Parathyroid adenoma (tissue), 2 donors: ENCODE measurements around the gene NAV2.

ENCODE experiments used
- H2AFZ ChIP-seq: fragments of 300-600 bp; sonication (generic); one replicate; pipeline ENCODE4 v1.7.0; 2017; ENCODE audit warnings: antibody characterized with exemption, mild to moderate bottlenecking
- H3K27ac ChIP-seq: fragments of 300-600 bp; sonication (generic); one replicate; pipeline ENCODE4 v1.7.0; 2017
- H3K27me3 ChIP-seq: fragments of 300-600 bp; sonication (generic); one replicate; pipeline ENCODE4 v1.7.0; 2017; ENCODE audit warnings: low read length; ENCODE audit not compliant: control insufficient read depth, insufficient read depth
- H3K36me3 ChIP-seq: fragments of 300-600 bp; sonication (generic); one replicate; pipeline ENCODE4 v1.7.0; 2017; ENCODE audit warnings: low read length; ENCODE audit not compliant: control insufficient read depth, insufficient read depth
- H3K4me1 ChIP-seq: fragments of 300-600 bp; sonication (generic); one replicate; pipeline ENCODE4 v1.7.0; 2017; ENCODE audit warnings: control low read depth
- H3K4me2 ChIP-seq: fragments of 300-600 bp; sonication (generic); one replicate; pipeline ENCODE4 v1.7.0; 2017; ENCODE audit warnings: low read length
- H3K4me3 ChIP-seq: fragments of 300-600 bp; sonication (generic); one replicate; pipeline ENCODE4 v1.7.0; 2017; ENCODE audit warnings: low read depth, low read length
- H3K79me2 ChIP-seq: fragments of 300-600 bp; sonication (generic); one replicate; pipeline ENCODE4 v1.7.0; 2017; ENCODE audit warnings: control low read depth
- H3K9ac ChIP-seq: fragments of 300-600 bp; sonication (generic); one replicate; pipeline ENCODE4 v1.7.0; 2017; ENCODE audit warnings: mild to moderate bottlenecking
- H3K9me3 ChIP-seq: fragments of 300-600 bp; sonication (generic); one replicate; pipeline ENCODE4 v1.7.0; 2017; ENCODE audit warnings: low read length; ENCODE audit not compliant: control insufficient read depth
- CTCF ChIP-seq: fragments of 300-600 bp; sonication (generic); IDR thresholded peaks from one replicate; pipeline ENCODE4 v1.7.0; 2017; ENCODE audit warnings: antibody characterized with exemption, mild to moderate bottlenecking
- donor health status: primary hyperparathyroidism.

Gene NAV2

GRCh38 chr11:20095189-20095588 lies 382.6 kb downstream of the NAV2 start:
- no peak overlapping the region for H2AFZ ChIP-seq
- no peaks in the 10 kb centered on the region for H3K79me2 ChIP-seq
- H3K4me3 ChIP-seq = no peak overlapping the region
- H3K9ac ChIP-seq = no peak overlapping the region
- no peak overlapping the region for H3K4me2 ChIP-seq
- no peaks in the 10 kb centered on the region for H3K36me3 ChIP-seq
- H3K9me3 ChIP-seq = no peaks in the 10 kb centered on the region
- H3K27ac ChIP-seq = no peak overlapping the region
- H3K4me1 ChIP-seq = no peaks in the 10 kb centered on the region
- no peak for TF ChIP-seq CTCF
- H3K27me3 ChIP-seq = no peaks in the 10 kb centered on the region

GRCh38 chr11:20097319-20098221 lies 384.9 kb downstream of the NAV2 start:
- Histone ChIP-seq H3K36me3 (no peaks in the 10 kb centered on the region), H3K4me2 (no peak overlapping the region)
- TF ChIP-seq CTCF = no peak

GRCh38 chr11:20099527-20099926 lies 386.9 kb downstream of the NAV2 start:
- no peak for TF ChIP-seq CTCF
- H3K27ac ChIP-seq = no peak overlapping the region
- no peaks in the 10 kb centered on the region for H3K36me3 ChIP-seq
- H3K4me1 ChIP-seq = no peaks in the 10 kb centered on the region
- H2AFZ ChIP-seq = no peak overlapping the region
- H3K9ac ChIP-seq = no peak overlapping the region
- no peaks in the 10 kb centered on the region for H3K79me2 ChIP-seq
- no peaks in the 10 kb centered on the region for H3K27me3 ChIP-seq
- H3K4me3 ChIP-seq = no peak overlapping the region
- no peaks in the 10 kb centered on the region for H3K9me3 ChIP-seq
- H3K4me2 ChIP-seq = no peak overlapping the region

More at GRCh38 chr11:20097319-20098221, 384.9 kb downstream of the NAV2 start:
- Histone ChIP-seq H3K9me3 (no peaks in the 10 kb centered on the region), H2AFZ (no peak overlapping the region), H3K79me2 (no peaks in the 10 kb centered on the region), H3K4me1 (no peaks in the 10 kb centered on the region), H3K27me3 (no peaks in the 10 kb centered on the region), H3K27ac (no peak overlapping the region), H3K4me3 (no peak overlapping the region), H3K9ac (no peak overlapping the region)

- Histone ChIP-seq H3K9me3 (no peaks in the 10 kb centered on the region), H3K9ac (no peak overlapping the region), H3K36me3 (no peaks in the 10 kb centered on the region), H3K4me1 (no peaks in the 10 kb centered on the region), H2AFZ (no peak overlapping the region), H3K27ac (no peak overlapping the region), H3K79me2 (no peaks in the 10 kb centered on the region), H3K27me3 (no peaks in the 10 kb centered on the region), H3K4me3 (no peak overlapping the region), H3K4me2 (no peak overlapping the region)
- no peak for TF ChIP-seq CTCF
Observed at GRCh38 chr11:20102397-20102796, 389.8 kb downstream of the NAV2 start.

- H3K79me2 ChIP-seq = no peaks in the 10 kb centered on the region
- H3K4me2 ChIP-seq = no peak overlapping the region
- H3K9ac ChIP-seq = no peak overlapping the region
- no peaks in the 10 kb centered on the region for H3K27me3 ChIP-seq
- no peak overlapping the region for H3K4me3 ChIP-seq
- no peak overlapping the region for H2AFZ ChIP-seq
- no peaks in the 10 kb centered on the region for H3K4me1 ChIP-seq
- H3K9me3 ChIP-seq = no peaks in the 10 kb centered on the region
- H3K27ac ChIP-seq = no peak overlapping the region
- H3K36me3 ChIP-seq = no peaks in the 10 kb centered on the region
- TF ChIP-seq CTCF = no peak
Observed at GRCh38 chr11:20103281-20103680, 390.6 kb downstream of the NAV2 start.
